ENCODE measurements around the gene COPG2. TPM values are rescaled to one million over a fixed set of nuclear protein-coding genes. Genes with fewer than 3 reads are reported as not detected.

The COPG2 gene
- total RNA-seq, 2 experiments from 2014 or later, result 29.9 to 32.2 TPM

DNA sequence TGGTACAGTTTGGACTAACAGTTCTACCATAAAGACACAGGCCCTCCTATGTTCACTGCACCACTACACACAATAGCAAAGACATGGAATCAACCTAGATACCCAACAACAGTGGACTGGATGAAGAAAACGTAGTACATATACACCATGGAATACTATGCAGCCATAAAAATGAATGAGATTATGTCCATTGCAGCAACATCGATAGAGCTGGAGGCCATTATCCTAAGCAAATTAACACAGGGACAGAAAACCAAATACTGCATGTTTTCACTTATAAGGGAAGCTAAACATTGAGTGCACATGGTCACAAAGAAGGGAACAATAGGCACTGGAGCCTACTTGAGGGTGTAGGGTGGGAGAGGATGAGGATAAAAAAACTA, 101.7 kb downstream of the COPG2 start:
- no TSS peak for BruUV-seq (replicated peaks)
- 0 out of 2 replicates have a peak, but pooled peaks cover 3% of the 10 kb centered on the region for H3K9me3 ChIP-seq (ENCODE audit: low read length)
- no peak overlapping the region for H3K4me3 ChIP-seq (ENCODE audit: low read depth, low read length, poor library complexity, severe bottlenecking)
- H3K27ac ChIP-seq (ENCODE audit: low read depth, low read length, poor library complexity, severe bottlenecking), result no peak overlapping the region
- H3K4me2 ChIP-seq (ENCODE audit: low read length), result no peak overlapping the region
- H3K79me2 ChIP-seq (ENCODE audit: insufficient read depth, low read depth, low read length), result no peaks in the 10 kb centered on the region
- intact Hi-C loops (cut with micrococcal nuclease; ENCODE audit: unreplicated experiment), result no loop called here
- H3K36me3 ChIP-seq (ENCODE audit: insufficient read depth, low read length), result no peaks in the 10 kb centered on the region
- no peak for TF ChIP-seq EZH2phosphoT487 (IDR thresholded peaks at IDR 0.05; ENCODE audit: borderline replicate concordance, low read depth, low read length)
- TF ChIP-seq, protein P1, sequence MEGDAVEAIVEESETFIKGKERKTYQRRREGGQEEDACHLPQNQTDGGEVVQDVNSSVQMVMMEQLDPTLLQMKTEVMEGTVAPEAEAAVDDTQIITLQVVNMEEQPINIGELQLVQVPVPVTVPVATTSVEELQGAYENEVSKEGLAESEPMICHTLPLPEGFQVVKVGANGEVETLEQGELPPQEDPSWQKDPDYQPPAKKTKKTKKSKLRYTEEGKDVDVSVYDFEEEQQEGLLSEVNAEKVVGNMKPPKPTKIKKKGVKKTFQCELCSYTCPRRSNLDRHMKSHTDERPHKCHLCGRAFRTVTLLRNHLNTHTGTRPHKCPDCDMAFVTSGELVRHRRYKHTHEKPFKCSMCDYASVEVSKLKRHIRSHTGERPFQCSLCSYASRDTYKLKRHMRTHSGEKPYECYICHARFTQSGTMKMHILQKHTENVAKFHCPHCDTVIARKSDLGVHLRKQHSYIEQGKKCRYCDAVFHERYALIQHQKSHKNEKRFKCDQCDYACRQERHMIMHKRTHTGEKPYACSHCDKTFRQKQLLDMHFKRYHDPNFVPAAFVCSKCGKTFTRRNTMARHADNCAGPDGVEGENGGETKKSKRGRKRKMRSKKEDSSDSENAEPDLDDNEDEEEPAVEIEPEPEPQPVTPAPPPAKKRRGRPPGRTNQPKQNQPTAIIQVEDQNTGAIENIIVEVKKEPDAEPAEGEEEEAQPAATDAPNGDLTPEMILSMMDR (conservative IDR thresholded peaks at IDR 0.05; ENCODE audit: low read length), result no peak
- no peaks in the 10 kb centered on the region for H3K4me1 ChIP-seq (ENCODE audit: insufficient read depth, low read length, poor library complexity, severe bottlenecking)
- no peak for DNase-seq (ENCODE audit: low spot score)
- POLR2A ChIA-PET, result no interaction called here
- no peaks in the 10 kb centered on the region for H3K9me2 ChIP-seq (ENCODE audit: insufficient read depth, low read length)
- no peaks in the 10 kb centered on the region for H4K20me1 ChIP-seq (ENCODE audit: insufficient read depth, low read length)
- CTCF ChIA-PET (ENCODE audit: unreplicated experiment), result no interaction called here
- no peak overlapping the region for H2AFZ ChIP-seq (ENCODE audit: low read length)

DNA sequence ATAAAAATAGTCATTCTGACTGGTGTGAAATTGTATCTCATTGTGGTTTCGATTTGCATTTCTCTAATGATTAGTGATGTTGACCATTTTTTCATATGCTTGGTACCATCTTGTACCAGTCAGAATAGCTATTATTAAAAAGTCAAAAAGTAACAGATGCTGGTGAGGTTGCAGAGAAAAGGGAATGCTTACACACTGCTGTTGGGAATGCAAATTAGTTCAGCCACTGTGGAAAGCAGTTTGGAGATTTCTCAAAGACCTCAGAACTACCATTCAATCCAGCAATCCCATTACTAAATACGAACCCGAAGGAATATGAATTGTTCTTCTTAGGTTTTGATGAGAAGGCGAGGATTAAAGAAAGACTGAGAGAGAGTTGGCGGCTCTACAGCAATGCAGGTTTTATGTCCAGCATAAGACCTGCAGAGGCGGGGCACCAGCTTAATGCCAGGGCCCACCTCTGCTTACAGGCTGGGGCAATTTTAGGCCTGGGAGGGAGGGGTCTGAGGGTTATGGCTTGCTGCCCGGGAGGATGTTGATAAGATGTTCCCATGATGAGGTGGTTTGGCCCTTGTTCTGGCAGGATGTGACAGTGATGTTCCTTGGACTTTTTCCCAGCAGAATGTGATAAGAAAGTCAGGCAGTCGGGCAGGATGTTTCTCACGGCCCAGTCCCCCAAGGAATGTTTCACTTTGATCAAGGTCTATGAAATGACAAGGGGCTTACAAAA, 102.2 kb downstream of the COPG2 start:
- Histone ChIP-seq H3K4me3 (ENCODE audit: low read depth, low read length, poor library complexity, severe bottlenecking) (no peak overlapping the region), H3K4me2 (ENCODE audit: low read length) (no peak overlapping the region), H3K9me2 (ENCODE audit: insufficient read depth, low read length) (no peaks in the 10 kb centered on the region), H2AFZ (ENCODE audit: low read length) (no peak overlapping the region), H3K36me3 (ENCODE audit: insufficient read depth, low read length) (no peaks in the 10 kb centered on the region), H3K79me2 (ENCODE audit: insufficient read depth, low read depth, low read length) (no peaks in the 10 kb centered on the region), H3K4me1 (ENCODE audit: insufficient read depth, low read length, poor library complexity, severe bottlenecking) (no peaks in the 10 kb centered on the region), H4K20me1 (ENCODE audit: insufficient read depth, low read length) (no peaks in the 10 kb centered on the region), H3K27ac (ENCODE audit: low read depth, low read length, poor library complexity, severe bottlenecking) (no peak overlapping the region), H3K9me3 (ENCODE audit: low read length) (0 out of 2 replicates have a peak, but pooled peaks cover 3% of the 10 kb centered on the region)
- no peak for DNase-seq (ENCODE audit: low spot score)
- BruUV-seq (replicated peaks), result no TSS peak
- ChIA-PET POLR2A (no interaction called here), CTCF (ENCODE audit: unreplicated experiment) (no interaction called here)
- intact Hi-C loops (cut with micrococcal nuclease; ENCODE audit: unreplicated experiment), result no loop called here
- TF ChIP-seq, protein P1 (conservative IDR thresholded peaks at IDR 0.05; ENCODE audit: low read length), result no peak
- TF ChIP-seq EZH2phosphoT487 (IDR thresholded peaks at IDR 0.05; ENCODE audit: borderline replicate concordance, low read depth, low read length), result no peak

DNA sequence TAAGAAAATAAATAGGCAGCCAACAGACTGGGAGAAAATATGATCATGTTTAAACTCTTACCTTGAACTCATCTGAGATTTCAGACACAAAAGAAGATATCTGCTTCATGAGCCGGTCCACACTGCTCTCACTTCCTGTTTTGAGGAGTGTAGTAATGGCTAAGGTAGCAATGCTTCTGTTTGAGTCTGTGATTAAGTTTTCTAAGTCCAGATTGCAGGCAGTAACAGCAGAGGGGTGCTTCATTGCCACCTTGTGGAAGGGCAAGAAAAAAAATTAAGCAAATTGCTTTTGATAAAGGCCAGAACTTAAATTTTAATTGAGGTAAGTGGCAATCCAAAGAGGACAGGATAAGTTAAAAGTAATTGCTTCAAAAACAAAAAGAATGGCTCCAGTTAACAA, 107.6 kb downstream of the COPG2 start:
- intact Hi-C loops (cut with micrococcal nuclease; ENCODE audit: unreplicated experiment), result loop anchor here (5.0 kb wide), 1 partner anchor 489 kb away; the partner anchor contains the start of gene KLHDC10
- H3K27ac ChIP-seq (ENCODE audit: low read depth, low read length, poor library complexity, severe bottlenecking), result no peak overlapping the region
- no peak overlapping the region for H2AFZ ChIP-seq (ENCODE audit: low read length)
- CTCF ChIA-PET (ENCODE audit: unreplicated experiment), result no interaction called here
- no peaks in the 10 kb centered on the region for H3K79me2 ChIP-seq (ENCODE audit: insufficient read depth, low read depth, low read length)
- H3K4me2 ChIP-seq (ENCODE audit: low read length), result no peak overlapping the region
- BruUV-seq (replicated peaks), result no TSS peak
- no peak overlapping the region for H3K4me3 ChIP-seq (ENCODE audit: low read depth, low read length, poor library complexity, severe bottlenecking)
- no peaks in the 10 kb centered on the region for H3K9me2 ChIP-seq (ENCODE audit: insufficient read depth, low read length)
- H4K20me1 ChIP-seq (ENCODE audit: insufficient read depth, low read length), result no peaks in the 10 kb centered on the region
- peak; percentile 66 for DNase-seq (ENCODE audit: low spot score)
- POLR2A ChIA-PET, result no interaction called here
- H3K9me3 ChIP-seq (ENCODE audit: low read length), result no peaks in the 10 kb centered on the region
- H3K4me1 ChIP-seq (ENCODE audit: insufficient read depth, low read length, poor library complexity, severe bottlenecking), result no peaks in the 10 kb centered on the region
- H3K36me3 ChIP-seq (ENCODE audit: insufficient read depth, low read length), result peaks cover 5% of the 10 kb centered on the region
- TF ChIP-seq, protein P1 (conservative IDR thresholded peaks at IDR 0.05; ENCODE audit: low read length), result peak; percentile 75
- TF ChIP-seq EZH2phosphoT487 (IDR thresholded peaks at IDR 0.05; ENCODE audit: borderline replicate concordance, low read depth, low read length), result no peak

Measured in OCI-LY7 (cell line).